HG03045 (cell line): ENCODE data around the gene CREG1.
"Not testable (repeated sequence)": the region's sequence is repeated elsewhere in the genome, so short reads cannot be mapped to it uniquely, and the experiment has no call there.

Experiments used
- ATAC-seq: cut with Tn5 transposase; IDR thresholded peaks from one replicate; pipeline ENCODE4 v1.9.1; 2021; ENCODE audit warnings: mild to moderate bottlenecking, moderate library complexity; ENCODE audit not compliant: unreplicated experiment

The CREG1 gene

GRCh38 chr1:167564612-167565270, 11.2 kb upstream of the CREG1 start:
- no peak for ATAC-seq

- ATAC-seq: no peak
These were observed 10.2 kb upstream of the CREG1 start for GRCh38 chr1:167563579-167564246.

GRCh38 chr1:167562702-167563101, 9.1 kb upstream of the CREG1 start:
- ATAC-seq: no peak

GRCh38 chr1:167561753-167562152, 8.2 kb upstream of the CREG1 start:
- no peak for ATAC-seq

- no peak for ATAC-seq
These were observed 2.6 kb upstream of the CREG1 start for GRCh38 chr1:167555971-167556714.

- ATAC-seq: not testable (repeated sequence)
These were observed 1.5 kb upstream of the CREG1 start for GRCh38 chr1:167555072-167555471.

- peak; percentile 7 for ATAC-seq
These were observed 642 bp upstream of the CREG1 start for GRCh38 chr1:167554028-167554779.

GRCh38 chr1:167551362-167551761, 2.2 kb downstream of the CREG1 start:
- no peak for ATAC-seq

- ATAC-seq: no peak
These were observed 5.3 kb downstream of the CREG1 start for GRCh38 chr1:167548059-167548932.

GRCh38 chr1:167546935-167547334, 6.6 kb downstream of the CREG1 start:
- ATAC-seq: no peak

GRCh38 chr1:167545349-167545748, 8.2 kb downstream of the CREG1 start:
- ATAC-seq: no peak

- no peak for ATAC-seq
These were observed 9.0 kb downstream of the CREG1 start for GRCh38 chr1:167544447-167545093.

- no peak for ATAC-seq
These were observed 10.2 kb downstream of the CREG1 start for GRCh38 chr1:167543199-167543990.

- no peak for ATAC-seq
These were observed 11.2 kb downstream of the CREG1 start for GRCh38 chr1:167542109-167543032.

GRCh38 chr1:167541610-167542009, 12.0 kb downstream of the CREG1 start:
- ATAC-seq: no peak

GRCh38 chr1:167541003-167541402, 12.6 kb downstream of the CREG1 start:
- no peak for ATAC-seq

- ATAC-seq: no peak
These were observed 14.9 kb downstream of the CREG1 start for GRCh38 chr1:167538657-167539056.

GRCh38 chr1:167533851-167534300, 19.7 kb downstream of the CREG1 start:
- peak; percentile 72 for ATAC-seq
